HL-60 (cell line): Measurements from ENCODE around the gene KCNAB1.

Experiments used
- DNase-seq, 2 experiments: peaks; one replicate each; pipeline ENCODE4 v3.0.0-alpha.2; 2010 to 2020; ENCODE audit warnings: low read depth in 1 of 2, low spot score in 1 of 2
- H3K27ac ChIP-seq: fragments of 250-450 bp; sonication (Bioruptor Pico); replicated peaks from 2 replicates; pipeline ENCODE4 v1.5.1; 2020; ENCODE audit warnings: mild to moderate bottlenecking, moderate library complexity
- H3K27me3 ChIP-seq: fragments of 250-450 bp; sonication (Bioruptor Pico); 2 replicates; pipeline ENCODE4 v1.5.1; 2021; ENCODE audit warnings: mild to moderate bottlenecking, moderate library complexity; ENCODE audit not compliant: insufficient read depth, poor library complexity, severe bottlenecking
- H3K4me3 ChIP-seq: replicated peaks from 2 replicates; pipeline ENCODE4 v1.5.1; 2011; ENCODE audit warnings: mild to moderate bottlenecking, control low read depth, low read length; ENCODE audit not compliant: insufficient read depth
- CTCF ChIP-seq: IDR thresholded peaks from one replicate; pipeline ENCODE4 v1.5.1; 2011; ENCODE audit warnings: low read length, control low read depth, inconsistent platforms; ENCODE audit not compliant: insufficient read depth
- GABPA ChIP-seq: IDR thresholded peaks from 2 replicates; pipeline ENCODE4 v1.6.1; 2012; ENCODE audit warnings: low read depth
- POLR2AphosphoS5 ChIP-seq: IDR thresholded peaks from 2 replicates; pipeline ENCODE4 v1.6.1; 2012; ENCODE audit warnings: low read depth
- REST ChIP-seq: IDR thresholded peaks from 2 replicates; pipeline ENCODE4 v1.6.1; 2012; ENCODE audit warnings: low read depth; ENCODE audit not compliant: insufficient replicate concordance
- SPI1 ChIP-seq: IDR thresholded peaks from 2 replicates; pipeline ENCODE4 v1.6.1; 2012; ENCODE audit warnings: low read depth, mild to moderate bottlenecking, borderline replicate concordance

KCNAB1 gene

GRCh38 chr3:156171281-156172267 is 51.2 kb downstream of the KCNAB1 start:
- Histone ChIP-seq H3K27me3 (peaks cover 4% of the 10 kb centered on the region), H3K27ac (no peak overlapping the region), H3K4me3 (no peak overlapping the region)
- DNase-seq, result no peak
- no peak for TF ChIP-seq GABPA
- TF ChIP-seq SPI1, result no peak
- no peak for TF ChIP-seq CTCF
- TF ChIP-seq POLR2AphosphoS5, result no peak
- TF ChIP-seq REST, result no peak

GRCh38 chr3:156172536-156172935 is 52.2 kb downstream of the KCNAB1 start:
- Histone ChIP-seq H3K27me3 (peaks cover 2% of the 10 kb centered on the region), H3K27ac (no peak overlapping the region), H3K4me3 (no peak overlapping the region)
- no peak for DNase-seq
- TF ChIP-seq REST, result no peak
- no peak for TF ChIP-seq GABPA
- no peak for TF ChIP-seq SPI1
- no peak for TF ChIP-seq POLR2AphosphoS5
- TF ChIP-seq CTCF, result no peak

GRCh38 chr3:156174229-156174847 is 54.0 kb downstream of the KCNAB1 start:
- Histone ChIP-seq H3K4me3 (no peak overlapping the region), H3K27me3 (peaks cover 2% of the 10 kb centered on the region), H3K27ac (no peak overlapping the region)
- TF ChIP-seq CTCF (no peak), POLR2AphosphoS5 (no peak), SPI1 (no peak), REST (no peak), GABPA (no peak)
- DNase-seq, result no peak
